HG02678 (cell line): ENCODE measurements around the gene FAT1.
"Not testable (repeated sequence)": the region's sequence is repeated elsewhere in the genome, so short reads cannot be mapped to it uniquely, and the experiment has no call there.

Experiments used
- ATAC-seq: cut with Tn5 transposase; IDR thresholded peaks from one replicate; pipeline ENCODE4 v1.9.1; 2021; ENCODE audit warnings: mild to moderate bottlenecking, moderate library complexity; ENCODE audit not compliant: unreplicated experiment

FAT1 gene

GRCh38 chr4:186666252-186666651, 57.4 kb downstream of the FAT1 start:
- no peak for ATAC-seq

DNA sequence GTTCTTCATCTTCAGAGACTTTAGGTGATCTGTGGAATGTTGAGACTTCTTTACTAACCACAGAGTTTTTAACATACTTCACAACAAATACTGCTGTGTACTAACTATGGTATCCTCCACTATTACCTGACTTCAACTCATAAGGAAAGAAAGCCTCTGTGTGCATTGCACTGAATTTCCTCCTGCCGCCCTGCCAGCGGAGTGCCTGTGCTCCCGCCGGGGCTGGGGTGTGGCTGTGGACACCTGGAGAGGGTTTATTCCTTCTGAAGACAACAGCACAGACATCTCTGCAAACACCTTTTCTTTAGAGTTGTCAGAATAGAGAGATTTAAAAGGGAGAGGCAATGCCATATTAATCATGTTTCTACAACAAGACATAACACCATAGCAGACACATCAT, 63.3 kb downstream of the FAT1 start:
- ATAC-seq: no peak

DNA sequence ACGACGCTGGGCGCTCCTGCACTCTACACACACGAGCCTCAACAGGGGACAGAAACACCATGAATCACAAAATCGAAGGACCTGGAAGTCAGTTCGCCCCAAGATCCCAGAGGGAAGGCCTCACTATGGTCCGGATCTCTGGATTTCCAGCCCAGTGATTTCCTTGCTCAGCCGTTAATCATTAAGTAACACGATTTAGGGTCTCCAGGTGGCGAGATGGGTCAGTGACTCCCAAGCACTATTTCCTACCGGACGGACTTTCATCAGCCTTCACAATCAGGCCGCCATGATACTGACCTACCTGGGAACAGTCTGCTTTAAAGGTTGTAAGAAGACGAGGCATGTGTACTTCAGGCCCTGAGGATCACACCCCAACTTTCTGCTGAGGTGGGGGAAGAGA, 63.7 kb downstream of the FAT1 start:
- ATAC-seq: no peak

DNA sequence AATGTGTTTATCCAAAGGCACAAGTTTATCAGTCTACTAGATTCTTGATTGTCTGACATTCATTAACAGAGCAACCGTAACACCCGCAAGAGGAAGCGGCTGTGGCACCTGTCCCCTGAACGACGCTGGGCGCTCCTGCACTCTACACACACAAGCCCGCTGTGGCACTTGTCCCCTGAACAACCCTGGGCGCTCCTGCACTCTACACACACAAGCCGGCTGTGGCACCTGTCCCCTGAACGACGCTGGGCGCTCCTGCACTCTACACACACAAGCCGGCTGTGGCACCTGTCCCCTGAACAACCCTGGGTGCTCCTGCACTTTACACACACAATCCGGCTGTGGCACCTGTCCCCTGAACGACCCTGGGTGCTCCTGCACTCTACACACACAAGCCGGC, 64.2 kb downstream of the FAT1 start:
- ATAC-seq: not testable (repeated sequence)

DNA sequence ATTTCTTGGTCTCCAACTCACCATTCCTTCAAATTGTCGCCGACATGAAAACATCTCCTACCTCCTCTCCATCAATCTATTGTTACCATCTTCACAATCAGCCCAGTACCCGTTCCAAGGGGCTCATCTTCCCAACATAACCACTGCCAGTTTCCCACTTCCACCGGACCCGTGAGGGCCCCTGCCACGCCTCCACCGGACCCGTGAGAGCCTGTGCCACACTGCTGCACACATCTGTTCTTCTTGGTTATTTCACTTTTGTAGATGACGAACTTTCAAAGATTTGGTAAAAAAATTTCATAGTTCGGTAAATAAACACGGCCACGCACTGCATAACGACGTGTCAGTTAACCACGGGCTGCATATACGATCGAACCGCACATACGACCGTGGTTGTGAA, 65.0 kb downstream of the FAT1 start:
- no peak for ATAC-seq

GRCh38 chr4:186657764-186658163, 65.9 kb downstream of the FAT1 start:
- ATAC-seq: no peak

DNA sequence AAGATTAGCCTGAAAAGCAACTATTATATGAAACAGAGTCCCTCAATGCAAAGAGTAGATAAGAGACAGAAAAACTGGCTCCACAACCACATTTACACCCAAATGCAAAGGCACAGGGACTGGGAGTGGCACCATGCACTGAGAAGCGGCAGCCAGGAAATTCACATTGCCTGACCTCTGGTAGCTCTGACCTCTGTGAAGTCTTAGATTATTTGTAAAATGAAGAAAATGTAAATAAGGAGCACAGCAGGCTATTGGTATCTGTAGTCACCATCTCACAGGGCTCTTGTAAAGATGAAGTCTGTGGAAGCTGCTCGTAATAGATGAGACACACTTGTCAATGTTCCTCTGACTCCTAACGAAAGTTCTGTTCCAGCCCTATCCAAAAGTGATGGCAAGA, 69.7 kb downstream of the FAT1 start:
- ATAC-seq: no peak

GRCh38 chr4:186651624-186652023, 72.0 kb downstream of the FAT1 start:
- ATAC-seq: no peak

DNA sequence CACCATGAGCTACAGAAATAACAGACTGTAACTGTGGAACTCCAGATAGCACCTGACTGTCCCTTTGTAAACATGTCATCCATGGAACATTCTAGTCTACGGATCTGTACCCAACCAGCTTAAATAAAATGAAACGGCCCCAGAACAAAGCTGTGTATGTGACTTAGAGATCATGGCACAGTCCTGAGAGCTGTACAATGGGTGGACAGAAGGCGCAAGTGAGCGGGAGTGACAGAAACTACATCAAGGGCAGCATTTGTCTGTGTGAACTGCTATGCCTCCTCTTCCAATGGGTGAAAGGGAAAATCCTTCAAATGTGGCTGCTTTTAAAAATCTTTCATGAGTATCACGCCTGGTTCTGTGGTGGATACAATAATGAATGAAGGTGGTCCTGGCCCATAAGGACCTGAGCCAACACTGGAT, 72.5 kb downstream of the FAT1 start:
- ATAC-seq: no peak

- ATAC-seq: no peak
Measured at GRCh38 chr4:186650401-186651180, 73.1 kb downstream of the FAT1 start.

- ATAC-seq: no peak
Measured at GRCh38 chr4:186647821-186648220, 75.8 kb downstream of the FAT1 start.

GRCh38 chr4:186644737-186645261, 78.9 kb downstream of the FAT1 start:
- ATAC-seq: no peak

GRCh38 chr4:186644311-186644638, 79.4 kb downstream of the FAT1 start:
- no peak for ATAC-seq

DNA sequence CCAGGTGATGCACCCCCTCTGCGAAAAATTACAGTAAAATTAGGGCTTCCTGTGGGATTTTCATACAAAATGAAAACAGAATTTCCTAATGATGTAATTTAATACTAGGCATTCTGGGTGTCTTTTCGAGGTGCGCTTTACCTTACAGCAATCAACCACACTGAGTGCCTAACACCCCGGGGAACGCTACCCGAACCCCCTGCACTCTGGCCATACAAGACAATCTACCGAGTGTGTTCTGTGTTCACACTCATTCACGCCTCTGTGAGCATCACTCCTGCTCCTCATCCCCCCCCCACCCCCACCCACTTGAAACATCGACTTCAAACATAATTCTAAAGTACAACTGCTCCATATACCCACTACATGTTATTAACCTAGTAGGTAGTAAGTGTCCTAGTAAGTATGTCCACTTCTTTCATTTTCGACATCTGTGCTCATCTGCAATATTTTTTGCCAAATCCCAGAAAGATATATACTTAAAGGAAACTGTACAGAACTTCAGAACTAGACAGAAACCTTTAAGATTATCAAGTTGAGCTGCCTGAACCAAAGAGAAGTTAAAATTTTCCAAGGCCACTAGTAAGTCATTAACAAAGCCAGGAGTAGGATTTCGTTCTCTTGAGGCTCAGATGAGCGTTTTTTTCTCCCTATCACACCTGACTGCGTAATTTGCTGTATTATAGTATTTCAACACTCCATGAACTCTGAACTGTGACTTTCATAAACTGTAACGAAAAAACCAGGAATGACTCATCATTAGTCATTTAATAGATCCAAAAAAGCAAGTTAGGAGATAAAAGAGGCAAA, 80.0 kb downstream of the FAT1 start:
- ATAC-seq: no peak

GRCh38 chr4:186642998-186643397, 80.7 kb downstream of the FAT1 start:
- no peak for ATAC-seq

- ATAC-seq: no peak
Measured at GRCh38 chr4:186642530-186642929, 81.1 kb downstream of the FAT1 start.

DNA sequence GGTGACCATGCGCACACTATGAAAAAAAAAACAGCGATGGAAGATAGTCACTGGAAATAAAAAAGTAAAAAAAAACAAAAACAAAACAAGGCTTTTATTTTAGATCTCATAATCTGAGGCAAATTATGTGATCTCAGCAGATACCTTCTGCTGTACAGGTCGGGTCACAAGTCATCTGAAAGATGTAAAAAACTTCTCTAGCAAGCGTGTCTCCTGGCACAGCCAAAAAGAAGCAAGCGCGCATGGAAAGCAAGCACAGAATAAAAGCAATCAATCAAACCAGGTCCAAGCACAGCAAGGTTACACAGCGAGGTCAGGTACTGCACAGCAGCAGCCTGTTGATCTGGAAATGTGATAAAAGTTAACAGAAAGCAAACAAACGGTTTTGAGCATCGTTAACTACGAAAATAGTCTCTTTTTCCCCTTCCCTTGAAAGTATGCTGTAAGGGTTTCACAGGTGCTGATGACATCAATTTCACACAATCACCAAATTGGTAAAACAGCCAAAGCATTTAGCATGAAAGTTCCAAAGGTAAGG, 89.0 kb downstream of the FAT1 start:
- no peak for ATAC-seq

DNA sequence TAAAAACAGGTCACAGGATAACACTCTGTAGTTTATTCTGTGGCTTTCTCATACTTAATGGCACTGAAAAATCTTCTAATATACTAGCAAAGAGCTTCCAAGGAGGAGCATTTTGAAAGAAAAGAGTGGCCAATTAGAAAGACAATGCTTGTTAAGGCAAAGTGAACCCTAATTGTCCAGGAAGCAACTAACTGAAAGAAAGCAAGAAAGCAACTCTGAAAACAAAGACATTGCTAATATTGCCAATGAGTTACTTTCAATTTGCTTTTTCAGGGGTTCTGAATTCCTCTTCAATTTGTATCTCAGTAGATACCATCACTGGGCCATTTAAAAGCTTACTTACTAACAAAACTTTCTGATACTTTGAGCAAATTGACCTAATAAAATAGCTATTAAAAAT, 89.8 kb downstream of the FAT1 start:
- ATAC-seq: no peak

- ATAC-seq: no peak
Measured at GRCh38 chr4:186630128-186630527, 93.5 kb downstream of the FAT1 start.

GRCh38 chr4:186628058-186628711, 95.5 kb downstream of the FAT1 start:
- no peak for ATAC-seq

DNA sequence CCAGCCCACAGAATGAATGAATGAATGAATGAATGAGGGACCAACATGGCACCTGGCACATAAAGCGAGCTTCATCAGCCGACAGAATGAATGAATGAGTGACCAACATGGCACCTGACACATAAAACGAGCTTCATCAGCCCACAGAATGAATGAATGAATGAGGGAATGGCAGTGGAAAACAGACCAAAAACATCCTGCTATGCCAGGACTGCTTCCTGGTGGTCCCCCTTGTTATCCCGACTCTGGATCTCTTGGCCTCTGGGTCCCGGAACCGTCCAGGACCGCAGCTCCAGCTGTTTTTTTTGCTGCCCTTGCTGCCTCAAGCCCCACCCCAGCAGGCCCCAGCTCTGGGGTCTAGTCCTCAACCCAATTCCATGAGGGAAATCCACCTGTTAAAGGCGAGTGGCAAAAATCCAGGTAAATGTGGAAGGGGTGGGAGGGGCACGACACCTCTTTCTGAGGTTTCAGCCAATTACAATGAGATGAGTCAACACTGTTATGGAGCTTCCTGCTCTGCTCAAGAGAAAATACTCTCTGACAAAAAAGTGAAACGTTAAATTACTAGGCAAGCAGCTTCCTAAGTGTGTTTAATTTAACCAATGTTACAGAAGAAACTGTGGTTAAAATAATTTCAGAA, 96.3 kb downstream of the FAT1 start:
- ATAC-seq: no peak
